Esophagus muscularis mucosa (tissue), 3 donors: ENCODE results near the gene CNKSR2.

Source experiments
- CTCF ChIP-seq, 3 experiments: fragments of 200-600 bp in 2 of 3; fragments of 450-650 bp in 1 of 3; sonication (generic) in 2 of 3; IDR thresholded peaks; one replicate each; pipeline ENCODE4 v1.5.1; 2017 to 2019; ENCODE audit warnings: antibody characterized with exemption in 3 of 3, mild to moderate bottlenecking in 2 of 3, moderate library complexity in 1 of 3
- EP300 ChIP-seq: sonication (generic); formaldehyde crosslinking; IDR thresholded peaks from one replicate; pipeline ENCODE4 v1.6.1; 2017; ENCODE audit warnings: antibody characterized with exemption

DNA sequence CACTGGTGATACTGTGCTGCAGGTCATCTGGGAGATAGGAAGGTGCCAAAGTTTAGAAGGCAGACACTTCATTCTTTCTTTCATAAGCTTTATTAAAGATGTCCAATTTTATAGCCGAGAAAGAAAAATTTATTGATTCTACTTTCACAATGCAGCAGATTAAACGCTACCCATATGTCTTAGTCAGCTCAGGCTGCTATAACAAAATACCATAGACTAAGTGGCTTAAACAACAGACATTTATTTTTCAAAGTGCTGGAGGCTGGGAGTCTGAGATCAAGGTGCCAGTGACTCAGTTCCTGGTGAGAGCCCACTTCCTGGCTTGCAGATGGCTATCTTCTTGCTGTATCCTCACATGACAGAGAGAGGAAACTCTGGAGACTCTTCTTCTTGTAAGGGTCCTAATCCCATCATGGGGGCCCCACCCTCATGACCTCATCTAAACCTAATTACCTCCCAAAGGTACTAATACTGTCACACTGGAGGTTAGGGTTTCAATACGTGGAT, 317.3 kb downstream of the CNKSR2 start:
- TF ChIP-seq CTCF (IDR thresholded peaks at IDR 0.05) (no peak), EP300 (no peak)
